Measurements from ENCODE around the gene KHDRBS2. TPM values are rescaled to one million over a fixed set of nuclear protein-coding genes. Genes with fewer than 3 reads are reported as not detected.

KHDRBS2 gene
- total RNA-seq, 1 donor from 2014 or later = 6.9 TPM

GRCh38 chr6:61711849-61712248 lies 574.2 kb downstream of the KHDRBS2 start:
- ATAC-seq (ENCODE audit: low read depth) = no peak
- Mint-ChIP-seq H3K9me3 (peaks cover 8% of the 10 kb centered on the region), H3K36me3 (ENCODE audit: low read depth) (peaks cover 2% of the 10 kb centered on the region), H3K27me3 (no peaks in the 10 kb centered on the region), H3K4me3 (no peak overlapping the region), H3K27ac (no peak overlapping the region), H3K4me1 (no peaks in the 10 kb centered on the region)
- no peak for DNase-seq
- CTCF ChIA-PET = no interaction called here
- POLR2A ChIA-PET = no interaction called here
- intact Hi-C loops (cut with micrococcal nuclease) = no loop called here
- TF ChIP-seq CTCF (IDR thresholded peaks at IDR 0.05) = no peak

DNA sequence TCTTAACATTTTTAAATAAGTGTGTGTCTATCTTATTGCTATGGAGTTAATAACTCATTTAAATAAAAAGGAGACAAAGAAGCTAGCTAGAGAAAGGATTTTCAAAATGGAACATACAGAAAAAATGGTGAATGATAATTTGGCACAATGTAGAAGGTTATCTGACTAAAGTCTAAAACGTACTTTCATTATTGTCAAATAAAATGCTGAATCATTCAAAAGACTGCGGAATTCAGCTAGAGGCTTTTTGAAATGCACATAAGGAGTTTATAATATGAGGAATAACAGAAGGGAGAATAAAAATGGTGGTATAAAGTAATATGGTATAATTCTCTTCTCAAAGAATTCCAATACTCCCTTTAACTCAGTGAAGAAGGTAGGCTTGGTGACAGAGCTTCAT lies 597.9 kb downstream of the KHDRBS2 start:
- intact Hi-C loops (cut with micrococcal nuclease) = no loop called here
- H3K4me1 Mint-ChIP-seq = no peaks in the 10 kb centered on the region
- no peaks in the 10 kb centered on the region for H3K9me3 Mint-ChIP-seq
- no peak for TF ChIP-seq CTCF (IDR thresholded peaks at IDR 0.05)
- ATAC-seq (ENCODE audit: low read depth) (no peak), DNase-seq (no peak)
- no peak overlapping the region for H3K4me3 Mint-ChIP-seq
- CTCF ChIA-PET = no interaction called here
- POLR2A ChIA-PET = no interaction called here
- no peak overlapping the region for H3K27ac Mint-ChIP-seq
- H3K36me3 Mint-ChIP-seq (ENCODE audit: low read depth) = no peaks in the 10 kb centered on the region
- H3K27me3 Mint-ChIP-seq = no peaks in the 10 kb centered on the region

DNA sequence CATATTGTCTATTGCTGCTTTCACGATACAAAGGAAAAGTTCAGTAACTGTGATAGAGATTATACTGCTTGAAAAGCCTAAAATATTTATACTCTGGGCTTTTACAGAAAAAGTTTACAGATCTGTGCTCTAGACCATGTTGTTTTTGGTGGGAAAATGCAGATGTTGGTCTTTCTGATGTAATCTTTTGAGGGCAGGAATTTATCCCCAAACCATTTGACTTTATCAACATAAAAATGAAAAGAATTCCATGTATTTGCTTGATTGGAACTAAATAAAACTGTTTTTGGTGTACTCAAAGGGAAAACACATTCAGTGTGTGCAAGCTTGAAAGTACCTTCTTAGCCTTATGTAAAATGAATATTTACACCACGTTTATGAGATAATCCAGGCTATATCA lies 603.5 kb downstream of the KHDRBS2 start:
- Mint-ChIP-seq H3K4me3 (no peak overlapping the region), H3K4me1 (no peaks in the 10 kb centered on the region), H3K27me3 (no peaks in the 10 kb centered on the region), H3K9me3 (no peaks in the 10 kb centered on the region), H3K27ac (no peak overlapping the region), H3K36me3 (ENCODE audit: low read depth) (peaks cover 4% of the 10 kb centered on the region)
- no peak for TF ChIP-seq CTCF (IDR thresholded peaks at IDR 0.05)
- no peak for ATAC-seq (ENCODE audit: low read depth)
- no peak for DNase-seq
- intact Hi-C loops (cut with micrococcal nuclease) = no loop called here
- ChIA-PET POLR2A (no interaction called here), CTCF (no interaction called here)

GRCh38 chr6:61679625-61680024 lies 606.4 kb downstream of the KHDRBS2 start:
- H3K4me1 Mint-ChIP-seq = no peaks in the 10 kb centered on the region

GRCh38 chr6:61675734-61676133 lies 610.3 kb downstream of the KHDRBS2 start:
- TF ChIP-seq CTCF (IDR thresholded peaks at IDR 0.05) = no peak
- Mint-ChIP-seq H3K4me3 (no peak overlapping the region), H3K4me1 (no peaks in the 10 kb centered on the region), H3K9me3 (peaks cover 2% of the 10 kb centered on the region), H3K27ac (no peak overlapping the region), H3K36me3 (ENCODE audit: low read depth) (peaks cover 6% of the 10 kb centered on the region), H3K27me3 (no peaks in the 10 kb centered on the region)
- intact Hi-C loops (cut with micrococcal nuclease) = no loop called here
- ChIA-PET CTCF (no interaction called here), POLR2A (no interaction called here)
- ATAC-seq (ENCODE audit: low read depth) (no peak), DNase-seq (no peak)

More at GRCh38 chr6:61679625-61680024, 606.4 kb downstream of the KHDRBS2 start:
- POLR2A ChIA-PET = no interaction called here
- DNase-seq (no peak), ATAC-seq (ENCODE audit: low read depth) (no peak)
- intact Hi-C loops (cut with micrococcal nuclease) = no loop called here
- no peak for TF ChIP-seq CTCF (IDR thresholded peaks at IDR 0.05)
- Mint-ChIP-seq H3K27ac (no peak overlapping the region), H3K9me3 (no peaks in the 10 kb centered on the region), H3K27me3 (no peaks in the 10 kb centered on the region), H3K4me3 (no peak overlapping the region), H3K36me3 (ENCODE audit: low read depth) (peaks cover 4% of the 10 kb centered on the region)
- CTCF ChIA-PET = no interaction called here
